HG03095 (cell line): Measurements from ENCODE around the gene B4GALNT1.
A peak's percentile ranks its signal among the peaks of the same experiment; 100 is the strongest.
"Not testable (repeated sequence)": the region's sequence is repeated elsewhere in the genome, so short reads cannot be mapped to it uniquely, and the experiment has no call there.

Experiments used
- ATAC-seq: cut with Tn5 transposase; IDR thresholded peaks from one replicate; pipeline ENCODE4 v1.9.1; 2021; ENCODE audit warnings: moderate library complexity; ENCODE audit not compliant: unreplicated experiment

The B4GALNT1 gene

DNA sequence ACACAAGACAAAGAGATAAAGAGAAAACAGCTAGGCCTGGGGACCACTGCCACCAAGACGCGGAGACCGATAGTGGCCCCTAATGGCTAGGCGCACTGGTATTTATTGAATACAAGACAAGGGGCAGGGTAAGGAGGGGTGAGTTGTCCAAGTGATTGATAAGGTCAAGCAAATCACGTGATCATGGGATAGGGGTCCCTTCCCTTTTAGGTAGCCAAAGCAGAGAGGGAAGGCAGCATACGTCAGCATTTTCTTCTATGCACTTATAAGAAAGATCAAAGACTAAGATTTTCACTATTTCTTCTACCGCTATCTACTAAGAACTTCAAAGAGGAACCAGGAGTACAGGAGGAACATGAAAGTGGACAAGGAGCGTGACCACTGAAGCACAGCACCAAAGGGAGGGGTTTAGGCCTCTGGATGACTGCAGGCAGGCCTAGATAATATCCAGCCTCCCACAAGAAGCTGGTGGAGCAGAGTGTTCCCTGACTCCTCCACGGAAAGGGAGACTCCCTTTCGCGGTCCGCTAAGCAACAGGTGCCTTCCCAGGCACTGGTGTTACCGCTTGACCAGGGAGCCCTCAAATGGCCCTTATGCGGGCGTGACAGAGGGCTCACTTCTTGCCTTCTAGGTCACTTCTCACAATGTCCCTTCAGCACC lies 43.9 kb downstream of the B4GALNT1 start:
- ATAC-seq, result not testable (repeated sequence)

GRCh38 chr12:57586832-57587429 lies 46.1 kb downstream of the B4GALNT1 start:
- ATAC-seq, result no peak

GRCh38 chr12:57586128-57586527 lies 46.9 kb downstream of the B4GALNT1 start:
- no peak for ATAC-seq

GRCh38 chr12:57585156-57585555 lies 47.8 kb downstream of the B4GALNT1 start:
- ATAC-seq, result no peak

GRCh38 chr12:57584690-57585089 lies 48.3 kb downstream of the B4GALNT1 start:
- no peak for ATAC-seq

- no peak for ATAC-seq
Observed at GRCh38 chr12:57584050-57584449, 49.0 kb downstream of the B4GALNT1 start.

DNA sequence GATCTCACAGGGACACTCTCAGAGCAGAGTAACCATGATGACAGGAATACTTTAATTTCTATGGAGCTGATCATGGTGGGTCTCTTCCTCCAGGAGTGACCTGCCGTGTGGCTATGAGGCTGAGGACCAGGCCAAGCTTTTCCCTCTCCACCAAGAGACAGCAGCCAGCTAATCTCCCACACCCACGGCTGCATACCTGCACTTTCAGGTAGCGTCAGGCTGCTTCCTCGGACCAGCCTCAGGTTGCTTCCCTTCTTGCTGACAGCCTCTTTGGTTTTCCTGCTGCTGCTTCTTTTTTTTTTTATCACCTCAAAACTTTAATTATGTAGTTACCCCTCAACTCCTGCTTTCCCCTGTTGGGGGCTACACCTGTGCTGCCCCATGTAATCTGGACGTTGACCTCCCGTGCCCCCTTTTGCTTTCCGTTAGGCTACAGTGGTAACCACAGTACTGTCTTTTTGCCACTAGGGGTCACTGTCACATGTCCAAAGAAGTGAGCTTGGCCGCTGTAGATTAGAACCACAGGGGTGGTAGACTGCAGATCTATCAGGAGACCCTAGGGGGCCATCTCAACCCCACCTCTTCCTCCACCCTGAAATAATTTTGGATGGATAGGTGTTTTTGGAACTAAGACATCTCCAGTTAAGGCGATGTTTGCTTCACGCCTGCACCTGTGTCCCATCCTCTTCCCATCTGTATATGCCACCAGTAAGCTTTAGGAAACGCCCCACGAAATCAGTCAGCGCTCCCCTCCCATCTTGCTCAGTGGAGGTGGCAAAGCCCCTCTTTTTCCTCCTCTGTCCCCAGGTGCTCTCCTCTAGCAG lies 49.8 kb downstream of the B4GALNT1 start:
- peak; percentile 92 for ATAC-seq

DNA sequence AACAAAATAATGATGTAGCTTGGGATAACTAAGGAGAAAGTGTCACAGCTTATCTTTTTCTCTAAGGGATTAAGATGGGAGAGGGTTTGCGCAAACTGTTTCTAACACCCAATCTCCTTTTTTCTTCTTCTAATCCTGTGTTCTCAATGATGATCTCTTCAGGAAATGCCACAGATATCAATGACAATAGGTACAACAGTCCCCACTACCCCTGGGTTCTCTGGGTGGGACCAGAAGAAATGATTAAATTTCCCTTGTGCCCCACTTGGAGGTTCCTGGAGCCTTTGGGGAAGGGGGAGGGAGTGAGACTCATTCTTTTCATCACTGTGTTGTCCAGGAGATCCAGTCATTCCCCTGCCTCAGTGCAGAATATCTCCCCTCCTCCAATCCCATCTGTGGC lies 50.6 kb downstream of the B4GALNT1 start:
- no peak for ATAC-seq

GRCh38 chr12:57581802-57582201 lies 51.2 kb downstream of the B4GALNT1 start:
- no peak for ATAC-seq

GRCh38 chr12:57580466-57580795 lies 52.6 kb downstream of the B4GALNT1 start:
- ATAC-seq, result no peak

DNA sequence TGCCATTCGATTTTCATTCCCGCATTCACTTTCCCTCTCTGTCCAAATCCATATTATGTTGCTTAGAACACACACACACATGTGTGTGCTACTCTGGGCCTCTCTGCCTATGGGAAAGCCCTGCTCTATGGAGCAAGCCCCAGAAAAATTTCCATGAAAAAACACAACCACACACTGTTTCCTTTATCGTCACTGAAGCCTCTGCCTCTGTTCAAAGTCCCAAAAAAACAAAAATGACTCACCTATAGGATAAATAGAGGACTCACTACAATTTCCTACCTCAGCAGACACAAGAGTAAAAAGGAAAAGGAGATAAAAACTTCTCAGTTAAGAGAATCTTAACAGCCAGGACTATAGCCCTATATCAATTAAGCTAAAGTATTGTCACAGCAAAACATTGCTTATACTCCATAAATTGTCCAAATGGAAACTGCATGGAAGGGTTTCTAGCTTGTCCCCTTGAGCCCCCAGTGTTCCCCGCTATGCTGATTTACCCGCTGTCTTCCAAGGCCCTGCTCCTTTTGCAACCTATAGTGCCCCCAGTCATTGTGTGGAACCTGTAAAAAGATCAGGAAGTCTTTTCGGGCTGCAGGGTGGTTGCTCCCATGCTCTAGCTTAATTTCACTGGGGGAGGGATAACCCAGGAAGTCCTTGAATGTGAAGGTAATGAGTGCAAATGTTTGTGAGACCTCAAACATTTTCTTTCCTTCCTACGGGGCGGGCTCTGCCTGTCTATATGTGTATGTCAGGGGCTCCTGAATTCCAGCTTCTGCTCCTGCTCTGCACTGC lies 53.1 kb downstream of the B4GALNT1 start:
- no peak for ATAC-seq

DNA sequence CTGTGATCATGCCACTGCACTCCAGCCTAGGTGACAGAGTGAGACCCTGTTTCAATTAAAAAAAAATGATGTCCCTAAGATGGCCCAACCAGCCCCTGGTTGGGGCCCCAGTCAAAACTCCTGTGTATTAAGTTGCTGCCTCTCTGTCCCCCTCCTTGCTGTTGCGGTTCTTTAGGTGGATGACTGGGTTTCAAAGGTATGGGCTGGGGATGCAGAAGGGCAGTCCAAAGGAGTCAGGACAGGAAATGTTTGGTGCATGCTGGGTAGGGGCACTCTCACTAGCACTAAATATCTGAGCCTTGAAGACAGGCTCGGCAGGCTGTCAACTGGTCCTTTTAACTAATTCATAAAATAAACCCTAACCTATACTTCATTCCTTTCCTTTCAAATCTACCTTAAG lies 54.0 kb downstream of the B4GALNT1 start:
- ATAC-seq, result no peak

- ATAC-seq, result no peak
Observed at GRCh38 chr12:57577981-57578758, 54.8 kb downstream of the B4GALNT1 start.

GRCh38 chr12:57576613-57577160 lies 56.3 kb downstream of the B4GALNT1 start:
- no peak for ATAC-seq
